GM20000 (cell line): ENCODE data around the gene IGFN1.

Source experiments
- DNase-seq: peaks from one replicate; pipeline ENCODE4 v3.0.0; 2012; ENCODE audit warnings: low spot score
- CTCF ChIP-seq: IDR thresholded peaks from 2 replicates; pipeline ENCODE4 v1.5.1; 2012; ENCODE audit warnings: mild to moderate bottlenecking, control low read depth; ENCODE audit errors: extremely low read depth, missing control alignments

The IGFN1 gene

DNA sequence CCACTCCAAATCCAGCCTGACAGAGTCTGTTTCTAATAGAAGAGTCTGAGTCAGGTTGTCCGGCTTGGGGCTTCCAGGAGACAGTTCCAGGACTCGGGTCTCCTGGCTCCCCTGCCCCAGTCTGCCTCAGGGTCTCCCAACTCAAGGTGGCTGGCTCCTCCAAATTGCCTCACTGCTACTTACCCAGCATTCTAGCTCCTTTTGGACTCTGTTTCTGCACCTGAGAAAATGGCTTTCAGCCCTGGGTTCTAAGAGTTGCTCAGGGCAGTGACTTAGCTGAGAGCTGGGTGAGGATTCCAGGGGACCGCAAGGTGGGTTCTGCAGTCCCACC, 5.5 kb upstream of the IGFN1 start:
- no peak for DNase-seq
- TF ChIP-seq CTCF = no peak

- TF ChIP-seq CTCF = no peak
- DNase-seq = no peak
These were observed 5.0 kb upstream of the IGFN1 start for GRCh38 chr1:201185527-201186128.

GRCh38 chr1:201186192-201186591, 4.4 kb upstream of the IGFN1 start:
- DNase-seq = no peak
- TF ChIP-seq CTCF = no peak

DNA sequence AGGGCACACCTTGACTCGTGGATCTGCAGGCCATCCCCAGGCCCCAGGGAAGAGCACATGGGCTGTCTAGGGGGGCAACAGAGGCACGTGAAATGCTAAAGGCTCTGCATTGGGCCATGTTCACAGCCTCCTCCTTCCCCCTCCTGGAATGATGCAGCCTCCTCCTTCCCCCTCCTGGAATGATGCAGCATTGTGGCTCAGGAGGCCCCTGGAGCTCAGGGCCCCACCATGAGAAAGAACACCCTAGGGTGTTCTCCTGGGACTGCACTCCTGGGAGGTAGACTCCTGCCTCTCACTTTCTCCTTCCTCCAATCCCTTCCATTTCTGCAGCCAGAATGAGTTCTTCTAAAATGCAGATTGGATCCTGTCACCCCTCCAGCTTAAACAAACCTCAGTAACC, 1.5 kb upstream of the IGFN1 start:
- TF ChIP-seq CTCF = no peak

GRCh38 chr1:201190005-201190404, 619 bp upstream of the IGFN1 start:
- TF ChIP-seq CTCF = no peak
- no peak for DNase-seq

More for the DNA sequence above, 1.5 kb upstream of the IGFN1 start:
- DNase-seq = no peak

DNA sequence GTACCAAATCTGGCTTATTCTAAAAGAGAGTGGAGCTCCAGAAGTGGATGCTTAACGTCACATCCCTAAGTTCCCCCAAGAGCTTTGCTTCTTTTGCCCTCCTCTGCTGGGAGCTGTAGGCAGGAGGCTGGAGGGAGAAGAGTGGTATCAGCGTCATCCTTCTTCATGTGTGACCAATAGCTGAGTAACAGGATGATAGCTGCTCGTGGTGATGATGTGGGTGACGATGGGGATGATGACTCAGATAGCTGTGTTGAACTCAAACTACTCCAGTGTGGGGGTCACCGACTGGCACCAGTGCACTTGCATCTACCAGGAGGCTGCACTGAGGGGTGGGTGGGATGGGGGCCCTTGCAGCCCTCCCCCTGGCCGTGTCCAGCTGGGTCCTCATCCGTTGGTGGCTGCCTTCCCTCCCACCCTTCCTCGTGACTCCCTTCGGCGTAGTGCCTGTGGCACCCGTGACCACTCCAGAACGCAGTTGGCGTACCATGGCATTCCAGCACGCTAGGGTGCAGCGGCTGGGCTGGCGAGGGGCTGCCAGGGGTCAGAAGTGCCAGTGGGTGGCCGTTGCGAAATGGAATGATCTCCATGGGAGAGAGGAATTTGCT, 1.1 kb downstream of the IGFN1 start:
- no peak for TF ChIP-seq CTCF
- no peak for DNase-seq

DNA sequence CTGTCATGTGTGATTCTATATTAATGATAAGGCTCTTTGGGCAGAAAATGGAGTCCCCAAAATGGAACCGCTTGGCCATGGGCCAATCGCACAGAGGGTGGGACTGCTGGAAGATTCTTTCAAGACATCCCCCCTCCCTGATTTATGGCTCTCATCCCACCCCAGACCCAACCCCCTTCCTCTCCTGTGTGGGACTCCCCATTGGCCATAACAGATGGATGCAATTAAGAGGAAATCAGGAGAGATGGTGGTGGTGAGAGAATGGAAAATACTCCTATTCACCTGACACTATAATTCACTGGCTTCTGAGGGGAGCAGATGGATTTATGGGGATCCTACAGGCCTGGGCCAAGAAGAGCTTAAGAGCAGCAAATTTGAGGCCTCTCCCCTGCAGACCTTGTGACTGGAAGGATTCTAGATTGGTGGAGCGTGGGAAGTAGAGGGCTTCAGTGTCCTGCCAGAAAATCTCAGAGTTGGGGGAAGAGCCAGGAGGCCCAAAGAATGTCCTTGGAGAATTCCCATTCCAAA, 1.7 kb downstream of the IGFN1 start:
- no peak for DNase-seq

More for the DNA sequence above, 1.7 kb downstream of the IGFN1 start:
- TF ChIP-seq CTCF = no peak
